ENCODE results near the gene FOSL1. TPM values are rescaled to one million over a fixed set of nuclear protein-coding genes. Genes with fewer than 3 reads are reported as not detected.

Gene FOSL1
- total RNA-seq, 4 donors from 2014 or later: 0.36 to 9.3 (median 5.2) TPM

DNA sequence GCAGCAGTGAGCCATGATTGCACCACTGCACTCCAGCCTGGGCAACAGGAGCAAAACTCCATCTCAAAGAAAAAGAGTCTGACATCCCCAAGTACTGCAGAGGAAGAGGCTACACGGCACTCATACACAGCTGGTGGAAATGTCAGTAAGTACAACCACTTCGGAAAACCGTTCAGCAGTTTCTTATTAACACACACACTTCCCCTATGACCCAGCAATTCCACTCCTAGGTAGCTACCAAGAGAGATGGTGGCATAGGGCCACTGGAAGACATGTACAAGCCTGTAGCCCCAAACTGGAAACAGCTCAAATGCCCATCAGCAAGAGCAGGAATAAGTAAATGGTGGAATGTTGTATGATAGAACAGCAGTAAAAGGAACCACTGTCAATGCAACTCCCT, 22.4 kb upstream of the FOSL1 start:
- H3K4me3 ChIP-seq: no peak overlapping the region
- no peaks in the 10 kb centered on the region for H3K27me3 ChIP-seq
- ATAC-seq (no peak), DNase-seq (no peak)
- H3K4me1 ChIP-seq: peaks cover 15 to 21% of the 10 kb centered on the region in 2 donors
- intact Hi-C loops (cut with DNase I; ENCODE audit: low total_unique reads) (no loop called here), in situ Hi-C loops (cut with MboI; ENCODE audit: low sequenced_read_pairs in 4 of 4) (no loop called here)
- peaks cover 0 to 26% of the 10 kb centered on the region in 2 donors for H3K36me3 ChIP-seq
- TF ChIP-seq, protein P1, sequence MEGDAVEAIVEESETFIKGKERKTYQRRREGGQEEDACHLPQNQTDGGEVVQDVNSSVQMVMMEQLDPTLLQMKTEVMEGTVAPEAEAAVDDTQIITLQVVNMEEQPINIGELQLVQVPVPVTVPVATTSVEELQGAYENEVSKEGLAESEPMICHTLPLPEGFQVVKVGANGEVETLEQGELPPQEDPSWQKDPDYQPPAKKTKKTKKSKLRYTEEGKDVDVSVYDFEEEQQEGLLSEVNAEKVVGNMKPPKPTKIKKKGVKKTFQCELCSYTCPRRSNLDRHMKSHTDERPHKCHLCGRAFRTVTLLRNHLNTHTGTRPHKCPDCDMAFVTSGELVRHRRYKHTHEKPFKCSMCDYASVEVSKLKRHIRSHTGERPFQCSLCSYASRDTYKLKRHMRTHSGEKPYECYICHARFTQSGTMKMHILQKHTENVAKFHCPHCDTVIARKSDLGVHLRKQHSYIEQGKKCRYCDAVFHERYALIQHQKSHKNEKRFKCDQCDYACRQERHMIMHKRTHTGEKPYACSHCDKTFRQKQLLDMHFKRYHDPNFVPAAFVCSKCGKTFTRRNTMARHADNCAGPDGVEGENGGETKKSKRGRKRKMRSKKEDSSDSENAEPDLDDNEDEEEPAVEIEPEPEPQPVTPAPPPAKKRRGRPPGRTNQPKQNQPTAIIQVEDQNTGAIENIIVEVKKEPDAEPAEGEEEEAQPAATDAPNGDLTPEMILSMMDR (IDR thresholded peaks at IDR 0.05 in 4 of 5, conservative IDR thresholded peaks at IDR 0.05 in 1 of 5): no peak
- TF ChIP-seq POLR2A (IDR thresholded peaks at IDR 0.05): no peak
- H3K9me3 ChIP-seq: no peaks in the 10 kb centered on the region
- H3K27ac ChIP-seq: no peak overlapping the region

DNA sequence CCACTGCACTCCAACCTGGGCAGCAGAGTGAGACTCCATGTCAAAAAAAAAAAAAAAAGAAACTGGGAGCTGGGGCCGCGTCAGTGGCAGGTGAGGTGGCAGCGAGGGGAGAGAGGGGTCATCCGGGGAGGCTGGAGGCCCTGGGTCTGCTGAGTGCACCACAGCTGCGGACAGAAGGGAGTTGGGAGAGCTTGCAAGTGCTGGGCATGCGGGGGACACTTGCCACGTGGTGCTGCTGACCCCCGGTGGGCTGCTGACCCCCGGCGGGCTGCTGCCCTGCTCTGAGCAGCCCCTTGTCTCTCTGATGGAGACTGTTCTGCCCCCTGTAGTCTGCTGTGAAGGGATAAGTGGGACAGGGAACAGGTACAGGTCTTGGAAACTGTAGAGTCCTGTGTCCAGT, 21.7 kb upstream of the FOSL1 start:
- intact Hi-C loops (cut with DNase I; ENCODE audit: low total_unique reads): no loop called here

DNA sequence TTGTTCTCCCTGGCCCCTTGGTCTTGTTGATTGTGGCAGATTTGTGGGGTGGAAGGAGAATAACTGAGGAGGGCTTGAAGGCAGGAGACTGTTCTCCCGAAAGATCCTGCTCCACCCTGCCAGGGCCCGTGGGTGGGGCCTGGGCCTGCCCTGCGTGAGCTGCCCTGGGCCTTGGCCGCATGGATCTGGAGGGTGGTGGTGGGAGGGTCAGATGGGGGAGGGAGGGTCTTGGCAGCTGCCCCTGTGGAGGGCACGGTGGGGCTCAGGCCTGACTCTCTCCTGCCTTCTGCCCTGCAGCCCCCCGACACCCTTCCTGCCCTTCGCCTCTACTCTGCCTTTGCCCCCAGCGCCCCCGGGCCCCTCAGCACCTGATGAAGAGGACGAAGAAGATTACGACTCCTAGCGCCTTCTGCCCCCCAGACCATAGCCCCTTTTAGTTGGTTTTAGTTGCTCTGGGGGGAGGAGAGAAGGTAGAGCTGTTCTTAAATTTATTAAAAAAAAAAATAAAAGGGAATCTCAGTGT, 20.9 kb upstream of the FOSL1 start:
- Histone ChIP-seq H3K4me1 (peaks cover 30 to 35% of the 10 kb centered on the region in 2 donors), H3K9me3 (no peaks in the 10 kb centered on the region), H3K36me3 (peaks cover 0 to 26% of the 10 kb centered on the region in 2 donors), H3K4me3 (no peak overlapping the region), H3K27me3 (no peaks in the 10 kb centered on the region), H3K27ac (no peak overlapping the region)
- in situ Hi-C loops (cut with MboI; ENCODE audit: low sequenced_read_pairs in 4 of 4): no loop called here
- intact Hi-C loops (cut with DNase I; ENCODE audit: low total_unique reads): no loop called here
- no peak for DNase-seq
- no peak for ATAC-seq
- no peak for TF ChIP-seq POLR2A (IDR thresholded peaks at IDR 0.05)
- TF ChIP-seq, protein P1 (IDR thresholded peaks at IDR 0.05 in 4 of 5, conservative IDR thresholded peaks at IDR 0.05 in 1 of 5): no peak

More for the DNA sequence above, 21.7 kb upstream of the FOSL1 start:
- DNase-seq: no peak
- in situ Hi-C loops (cut with MboI; ENCODE audit: low sequenced_read_pairs in 4 of 4): no loop called here
- H3K27me3 ChIP-seq: no peaks in the 10 kb centered on the region
- peaks cover 22 to 27% of the 10 kb centered on the region in 2 donors for H3K4me1 ChIP-seq
- ATAC-seq: no peak
- H3K9me3 ChIP-seq: no peaks in the 10 kb centered on the region
- no peak overlapping the region for H3K27ac ChIP-seq
- H3K4me3 ChIP-seq: no peak overlapping the region
- TF ChIP-seq, protein P1 (IDR thresholded peaks at IDR 0.05 in 4 of 5, conservative IDR thresholded peaks at IDR 0.05 in 1 of 5): no peak
- TF ChIP-seq POLR2A (IDR thresholded peaks at IDR 0.05): no peak
- H3K36me3 ChIP-seq: peaks cover 0 to 26% of the 10 kb centered on the region in 2 donors

DNA sequence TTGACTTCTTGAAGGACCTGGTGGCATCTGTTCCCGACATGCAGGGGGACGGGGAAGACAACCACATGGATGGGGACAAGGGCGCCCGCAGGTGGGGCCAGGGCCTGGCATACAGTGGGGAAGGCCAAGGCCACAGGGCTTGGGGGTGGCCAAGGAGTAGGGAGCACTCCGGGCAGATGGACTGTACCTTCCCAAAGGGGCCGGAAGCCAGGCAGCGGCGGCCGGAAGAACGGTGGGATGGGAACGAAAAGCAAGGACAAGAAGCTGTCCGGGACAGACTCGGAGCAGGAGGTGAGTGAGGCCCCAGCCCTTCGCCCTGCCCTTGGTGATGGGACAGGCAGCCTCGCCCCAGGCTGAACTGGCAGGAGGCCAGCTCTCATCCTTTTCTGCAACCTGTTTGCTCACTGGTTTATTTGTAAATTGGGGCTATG, 20.2 kb upstream of the FOSL1 start:
- Histone ChIP-seq H3K9me3 (no peaks in the 10 kb centered on the region), H3K27ac (peak overlapping the region in 2 of 4 donors; percentile 80 to 89), H3K27me3 (no peaks in the 10 kb centered on the region), H3K4me3 (peak overlapping the region; percentile 77 to 93 (median 84)), H3K4me1 (peaks cover 37 to 40% of the 10 kb centered on the region in 2 donors), H3K36me3 (peaks cover 0 to 26% of the 10 kb centered on the region in 2 donors)
- TF ChIP-seq, protein P1 (IDR thresholded peaks at IDR 0.05 in 4 of 5, conservative IDR thresholded peaks at IDR 0.05 in 1 of 5): no peak
- no peak for TF ChIP-seq POLR2A (IDR thresholded peaks at IDR 0.05)
- intact Hi-C loops (cut with DNase I; ENCODE audit: low total_unique reads): no loop called here
- ATAC-seq (no peak), DNase-seq (no peak)
- in situ Hi-C loops (cut with MboI; ENCODE audit: low sequenced_read_pairs in 4 of 4): no loop called here
